Measurements from ENCODE around the gene EPB41L4A. TPM values are rescaled to one million over a fixed set of nuclear protein-coding genes. Genes with fewer than 3 reads are reported as not detected.
A peak's percentile ranks its signal among the peaks of the same experiment; 100 is the strongest.
"Not testable (repeated sequence)": the region's sequence is repeated elsewhere in the genome, so short reads cannot be mapped to it uniquely, and the experiment has no call there.

EPB41L4A gene
- total and polyA plus RNA-seq, 2 donors from 2014 or later: 10.2 to 39.0 TPM

GRCh38 chr5:112403069-112403468, 16.0 kb downstream of the EPB41L4A start:
- intact Hi-C loops (cut with DNase I): no loop called here
- FAIRE-seq (no peak), DNase-seq (no peak)
- Histone ChIP-seq H3K9ac (ENCODE audit: low read length in 3 of 3) (no peak overlapping the region), H3K9me3 (ENCODE audit: control insufficient read depth in 2 of 3, insufficient read depth in 1 of 3, low read length in 3 of 3) (no peaks in the 10 kb centered on the region), H3K27ac (ENCODE audit: low read depth in 2 of 2, low read length in 2 of 2) (no peak overlapping the region), H3K4me3 (ENCODE audit: low read length in 3 of 3) (no peak overlapping the region), H3K36me3 (ENCODE audit: control insufficient read depth in 2 of 3, insufficient read depth in 3 of 3, low read length in 3 of 3) (no peaks in the 10 kb centered on the region), H3K4me1 (ENCODE audit: control insufficient read depth in 2 of 3, insufficient read depth in 2 of 3, low read depth in 1 of 3, low read length in 3 of 3) (peaks cover 0 to 6% (median 3%) of the 10 kb centered on the region in 3 donors), H3K27me3 (ENCODE audit: control insufficient read depth, insufficient read depth, low read length) (no peaks in the 10 kb centered on the region)
- TF ChIP-seq, protein P1, sequence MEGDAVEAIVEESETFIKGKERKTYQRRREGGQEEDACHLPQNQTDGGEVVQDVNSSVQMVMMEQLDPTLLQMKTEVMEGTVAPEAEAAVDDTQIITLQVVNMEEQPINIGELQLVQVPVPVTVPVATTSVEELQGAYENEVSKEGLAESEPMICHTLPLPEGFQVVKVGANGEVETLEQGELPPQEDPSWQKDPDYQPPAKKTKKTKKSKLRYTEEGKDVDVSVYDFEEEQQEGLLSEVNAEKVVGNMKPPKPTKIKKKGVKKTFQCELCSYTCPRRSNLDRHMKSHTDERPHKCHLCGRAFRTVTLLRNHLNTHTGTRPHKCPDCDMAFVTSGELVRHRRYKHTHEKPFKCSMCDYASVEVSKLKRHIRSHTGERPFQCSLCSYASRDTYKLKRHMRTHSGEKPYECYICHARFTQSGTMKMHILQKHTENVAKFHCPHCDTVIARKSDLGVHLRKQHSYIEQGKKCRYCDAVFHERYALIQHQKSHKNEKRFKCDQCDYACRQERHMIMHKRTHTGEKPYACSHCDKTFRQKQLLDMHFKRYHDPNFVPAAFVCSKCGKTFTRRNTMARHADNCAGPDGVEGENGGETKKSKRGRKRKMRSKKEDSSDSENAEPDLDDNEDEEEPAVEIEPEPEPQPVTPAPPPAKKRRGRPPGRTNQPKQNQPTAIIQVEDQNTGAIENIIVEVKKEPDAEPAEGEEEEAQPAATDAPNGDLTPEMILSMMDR (IDR thresholded peaks at IDR 0.05; ENCODE audit: borderline replicate concordance, extremely low read depth, insufficient read depth): no peak

- TF ChIP-seq, protein P1 (IDR thresholded peaks at IDR 0.05; ENCODE audit: borderline replicate concordance, extremely low read depth, insufficient read depth): no peak
- FAIRE-seq: no peak
- no peaks in the 10 kb centered on the region for H3K27me3 ChIP-seq (ENCODE audit: control insufficient read depth, insufficient read depth, low read length)
- H3K27ac ChIP-seq (ENCODE audit: low read depth in 2 of 2, low read length in 2 of 2): no peak overlapping the region
- intact Hi-C loops (cut with DNase I): no loop called here
- H3K4me3 ChIP-seq (ENCODE audit: low read length in 3 of 3): no peak overlapping the region
- H3K9me3 ChIP-seq (ENCODE audit: control insufficient read depth in 2 of 3, insufficient read depth in 1 of 3, low read length in 3 of 3): no peaks in the 10 kb centered on the region
- no peak overlapping the region for H3K9ac ChIP-seq (ENCODE audit: low read length in 3 of 3)
- H3K36me3 ChIP-seq (ENCODE audit: control insufficient read depth in 2 of 3, insufficient read depth in 3 of 3, low read length in 3 of 3): no peaks in the 10 kb centered on the region
- peaks cover 0 to 3% (median 0%) of the 10 kb centered on the region in 3 donors for H3K4me1 ChIP-seq (ENCODE audit: control insufficient read depth in 2 of 3, insufficient read depth in 2 of 3, low read depth in 1 of 3, low read length in 3 of 3)
- DNase-seq: no peak
Observed at GRCh38 chr5:112401924-112402323, 17.2 kb downstream of the EPB41L4A start.

GRCh38 chr5:112397690-112398089, 21.4 kb downstream of the EPB41L4A start:
- intact Hi-C loops (cut with DNase I): no loop called here
- no peak for DNase-seq
- Histone ChIP-seq H3K4me1 (ENCODE audit: control insufficient read depth in 2 of 3, insufficient read depth in 2 of 3, low read depth in 1 of 3, low read length in 3 of 3) (no peaks in the 10 kb centered on the region), H3K9me3 (ENCODE audit: control insufficient read depth in 2 of 3, insufficient read depth in 1 of 3, low read length in 3 of 3) (no peaks in the 10 kb centered on the region), H3K27ac (ENCODE audit: low read depth in 2 of 2, low read length in 2 of 2) (no peak overlapping the region), H3K27me3 (ENCODE audit: control insufficient read depth, insufficient read depth, low read length) (no peaks in the 10 kb centered on the region), H3K36me3 (ENCODE audit: control insufficient read depth in 2 of 3, insufficient read depth in 3 of 3, low read length in 3 of 3) (no peaks in the 10 kb centered on the region), H3K9ac (ENCODE audit: low read length in 3 of 3) (no peak overlapping the region), H3K4me3 (ENCODE audit: low read length in 3 of 3) (no peak overlapping the region)
- TF ChIP-seq, protein P1 (IDR thresholded peaks at IDR 0.05; ENCODE audit: borderline replicate concordance, extremely low read depth, insufficient read depth): no peak
- FAIRE-seq: peak; percentile 56

- H3K27me3 ChIP-seq (ENCODE audit: control insufficient read depth, insufficient read depth, low read length): no peaks in the 10 kb centered on the region
- H3K4me1 ChIP-seq (ENCODE audit: control insufficient read depth in 2 of 3, insufficient read depth in 2 of 3, low read depth in 1 of 3, low read length in 3 of 3): no peaks in the 10 kb centered on the region
- H3K9me3 ChIP-seq (ENCODE audit: control insufficient read depth in 2 of 3, insufficient read depth in 1 of 3, low read length in 3 of 3): no peaks in the 10 kb centered on the region
- no peak overlapping the region for H3K9ac ChIP-seq (ENCODE audit: low read length in 3 of 3)
- H3K36me3 ChIP-seq (ENCODE audit: control insufficient read depth in 2 of 3, insufficient read depth in 3 of 3, low read length in 3 of 3): no peaks in the 10 kb centered on the region
- intact Hi-C loops (cut with DNase I): no loop called here
- no peak overlapping the region for H3K27ac ChIP-seq (ENCODE audit: low read depth in 2 of 2, low read length in 2 of 2)
- TF ChIP-seq, protein P1 (IDR thresholded peaks at IDR 0.05; ENCODE audit: borderline replicate concordance, extremely low read depth, insufficient read depth): no peak
- FAIRE-seq (no peak), DNase-seq (no peak)
- no peak overlapping the region for H3K4me3 ChIP-seq (ENCODE audit: low read length in 3 of 3)
Observed at GRCh38 chr5:112396430-112396829, 22.6 kb downstream of the EPB41L4A start.

DNA sequence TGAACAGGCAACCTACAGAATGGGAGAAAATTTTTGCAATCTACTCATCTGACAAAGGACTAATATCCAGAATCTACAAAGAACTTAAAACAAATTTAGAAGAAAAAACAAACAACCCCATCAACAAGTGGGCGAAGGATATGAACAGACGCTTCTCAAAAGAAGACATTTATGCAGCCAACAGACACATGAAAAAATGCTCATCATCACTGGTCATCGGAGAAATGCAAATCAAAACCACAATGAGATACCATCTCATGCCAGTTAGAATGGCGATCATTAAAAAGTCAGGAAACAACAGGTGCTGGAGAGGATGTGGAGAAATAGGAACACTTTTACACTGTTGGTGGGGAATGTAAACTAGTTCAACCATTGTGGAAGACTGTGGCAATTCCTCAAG, 23.8 kb downstream of the EPB41L4A start:
- FAIRE-seq; H3K9me3 ChIP-seq (ENCODE audit: control insufficient read depth in 2 of 3, insufficient read depth in 1 of 3, low read length in 3 of 3); H3K36me3 ChIP-seq (ENCODE audit: control insufficient read depth in 2 of 3, insufficient read depth in 3 of 3, low read length in 3 of 3); H3K9ac ChIP-seq (ENCODE audit: low read length in 3 of 3); intact Hi-C loops (cut with DNase I); H3K4me3 ChIP-seq (ENCODE audit: low read length in 3 of 3); DNase-seq; H3K27ac ChIP-seq (ENCODE audit: low read depth in 2 of 2, low read length in 2 of 2); H3K27me3 ChIP-seq (ENCODE audit: control insufficient read depth, insufficient read depth, low read length); H3K4me1 ChIP-seq (ENCODE audit: control insufficient read depth in 2 of 3, insufficient read depth in 2 of 3, low read depth in 1 of 3, low read length in 3 of 3): not testable (repeated sequence)
